Ishikawa (cell line): ENCODE data around the gene NCKAP5L.

Experiments used
- CEBPB ChIP-seq: IDR thresholded peaks from 2 replicates; pipeline ENCODE4 v1.6.1; 2012
- CREB1 ChIP-seq: IDR thresholded peaks from 2 replicates; pipeline ENCODE4 v1.6.1; 2012; ENCODE audit warnings: low read depth
- EGR1 ChIP-seq: IDR thresholded peaks from 2 replicates; pipeline ENCODE4 v1.6.1; 2012
- FOXM1 ChIP-seq: IDR thresholded peaks from 2 replicates; pipeline ENCODE4 v1.6.1; 2012; ENCODE audit warnings: low read depth, borderline replicate concordance
- MAX ChIP-seq: IDR thresholded peaks from 2 replicates; pipeline ENCODE4 v1.6.1; 2012
- RAD21 ChIP-seq: IDR thresholded peaks from 2 replicates; pipeline ENCODE4 v1.6.1; 2012; ENCODE audit warnings: low read depth
- REST ChIP-seq: IDR thresholded peaks from 2 replicates; pipeline ENCODE4 v1.6.1; 2012; ENCODE audit warnings: low read depth, mild to moderate bottlenecking
- TAF1 ChIP-seq: IDR thresholded peaks from 2 replicates; pipeline ENCODE4 v1.6.1; 2012; ENCODE audit warnings: low read depth, mild to moderate bottlenecking
- TCF12 ChIP-seq: IDR thresholded peaks from 2 replicates; pipeline ENCODE4 v1.6.1; 2012; ENCODE audit warnings: low read depth
- USF1 ChIP-seq: IDR thresholded peaks from 2 replicates; pipeline ENCODE4 v1.6.1; 2012
- YY1 ChIP-seq: IDR thresholded peaks from 2 replicates; pipeline ENCODE4 v1.6.1; 2012; ENCODE audit warnings: low read depth

NCKAP5L gene

GRCh38 chr12:49863946-49864797 lies 36.0 kb upstream of the NCKAP5L start:
- no peak for TF ChIP-seq YY1
- TF ChIP-seq REST, result no peak
- peak; percentile 20; the same call in 1 of the 2 replicates for TF ChIP-seq MAX

- no peak for TF ChIP-seq USF1
- no peak for TF ChIP-seq YY1
- no peak for TF ChIP-seq MAX
- TF ChIP-seq TAF1, result no peak
- TF ChIP-seq CREB1, result no peak
- no peak for TF ChIP-seq REST
- TF ChIP-seq CEBPB, result no peak
These were observed 26.8 kb upstream of the NCKAP5L start for GRCh38 chr12:49854976-49855375.

- TF ChIP-seq RAD21 (no peak), TCF12 (no peak), CREB1 (no peak), EGR1 (no peak), YY1 (no peak), USF1 (no peak), CEBPB (no peak)
These were observed 25.5 kb upstream of the NCKAP5L start for GRCh38 chr12:49853671-49854070.

- TF ChIP-seq FOXM1, result no peak
- TF ChIP-seq TCF12, result no peak
- no peak for TF ChIP-seq USF1
- no peak for TF ChIP-seq EGR1
- TF ChIP-seq CREB1, result no peak
- TF ChIP-seq CEBPB, result no peak
- no peak for TF ChIP-seq REST
- no peak for TF ChIP-seq RAD21
These were observed 18.9 kb upstream of the NCKAP5L start for GRCh38 chr12:49847161-49847560.

GRCh38 chr12:49846032-49846431 lies 17.8 kb upstream of the NCKAP5L start:
- TF ChIP-seq TCF12, result no peak
